GM23338 (cell line): ENCODE data around the gene RGS21.

Experiments used
- CREB1 ChIP-seq: fragments of 250-450 bp; sonication (Bioruptor Pico); IDR thresholded peaks from 2 replicates; pipeline ENCODE4 v1.5.0; 2020; ENCODE audit warnings: low read depth, mild to moderate bottlenecking, moderate library complexity
- CTCF ChIP-seq, 2 experiments: fragments of 200-600 bp in 1 of 2; sonication (generic) in 1 of 2; conservative IDR thresholded peaks; 2 replicates each; pipeline versions ENCODE4 v1.5.1 to v1.6.1; 2016 to 2017; ENCODE audit warnings: antibody characterized with exemption in 2 of 2, low read depth in 2 of 2, mild to moderate bottlenecking in 2 of 2, moderate library complexity in 1 of 2
- ETS1 ChIP-seq: IDR thresholded peaks from 2 replicates; pipeline ENCODE4 v1.6.1; 2016; ENCODE audit warnings: antibody characterized with exemption
- EZH2 ChIP-seq: fragments of 200-600 bp; sonication (generic); IDR thresholded peaks from one replicate; pipeline ENCODE4 v1.8.0; 2017; ENCODE audit warnings: antibody characterized with exemption, mild to moderate bottlenecking, low read depth; ENCODE audit not compliant: unreplicated experiment
- EZH2phosphoT487 ChIP-seq: fragments of 200-600 bp; sonication (generic); IDR thresholded peaks from one replicate; pipeline ENCODE4 v1.8.1; 2018; ENCODE audit warnings: antibody characterized with exemption; ENCODE audit not compliant: unreplicated experiment
- JUNB ChIP-seq: IDR thresholded peaks from one replicate; pipeline ENCODE4 v1.6.1; 2016; ENCODE audit warnings: antibody characterized with exemption; ENCODE audit not compliant: unreplicated experiment
- NANOG ChIP-seq: IDR thresholded peaks from 2 replicates; pipeline ENCODE4 v1.6.1; 2016; ENCODE audit warnings: antibody characterized with exemption, borderline replicate concordance
- POLR2AphosphoS5 ChIP-seq: IDR thresholded peaks from 2 replicates; pipeline ENCODE4 v1.6.1; 2016; ENCODE audit warnings: antibody characterized with exemption, low read depth
- REST ChIP-seq: IDR thresholded peaks from one replicate; pipeline ENCODE4 v1.6.1; 2018; ENCODE audit warnings: antibody characterized with exemption; ENCODE audit not compliant: unreplicated experiment
- STAT1 ChIP-seq: IDR thresholded peaks from one replicate; pipeline ENCODE4 v1.6.1; 2016; ENCODE audit warnings: antibody characterized with exemption; ENCODE audit not compliant: unreplicated experiment
- ZNF114 ChIP-seq: fragments of 250-450 bp; sonication (Bioruptor Pico); IDR thresholded peaks from 2 replicates; pipeline ENCODE4 v1.5.0; 2020; ENCODE audit warnings: mild to moderate bottlenecking, moderate library complexity
- ZNF331 ChIP-seq: fragments of 250-450 bp; sonication (Bioruptor Pico); IDR thresholded peaks from 2 replicates; pipeline ENCODE4 v1.5.0; 2020; ENCODE audit warnings: low read depth, mild to moderate bottlenecking, moderate library complexity

- TF ChIP-seq CTCF (conservative IDR thresholded peaks at IDR 0.05; ENCODE audit: low read depth in 2 of 2): no peak
- no peak for TF ChIP-seq POLR2AphosphoS5
- TF ChIP-seq EZH2phosphoT487: no peak
- TF ChIP-seq JUNB: no peak
- no peak for TF ChIP-seq EZH2
- no peak for TF ChIP-seq ZNF114 (CRISPR knock-in tag)
- no peak for TF ChIP-seq CREB1 (CRISPR knock-in tag)
- no peak for TF ChIP-seq REST
- TF ChIP-seq ZNF331 (CRISPR knock-in tag): no peak
- no peak for TF ChIP-seq NANOG
- no peak for TF ChIP-seq STAT1
- TF ChIP-seq ETS1: no peak
Measured at GRCh38 chr1:192386051-192386650, 69.4 kb downstream of the RGS21 start.
